Skin epidermis (tissue), 12 donors: ENCODE measurements around the gene GMEB2.

Experiments used
- H3K27ac ChIP-seq, 21 experiments: fragments of 200-600 bp; sonication (generic) in 11 of 21; one replicate each; pipeline ENCODE4 v1.5.0; 2020; ENCODE audit warnings: mild to moderate bottlenecking in 3 of 21, inconsistent platforms in 2 of 21, moderate library complexity in 2 of 21
- H3K4me3 ChIP-seq, 7 experiments: fragments of 200-600 bp; sonication (generic) in 2 of 7; one replicate each; pipeline ENCODE4 v1.5.0; 2020; ENCODE audit warnings: inconsistent platforms in 2 of 7, mild to moderate bottlenecking in 2 of 7, moderate library complexity in 1 of 7

Gene GMEB2

GRCh38 chr20:63596423-63596822 is 30.5 kb downstream of the GMEB2 start:
- Histone ChIP-seq H3K27ac (no peak overlapping the region), H3K4me3 (no peak overlapping the region)

- Histone ChIP-seq H3K27ac (no peak overlapping the region), H3K4me3 (no peak overlapping the region)
Observed at GRCh38 chr20:63595416-63596127, 31.3 kb downstream of the GMEB2 start.

- Histone ChIP-seq H3K4me3 (no peak overlapping the region), H3K27ac (peak overlapping the region in 11 of 21 experiments; percentile 29 to 75 (median 64))
Observed at GRCh38 chr20:63594043-63594561, 32.8 kb downstream of the GMEB2 start.

- H3K27ac ChIP-seq = no peak overlapping the region
Observed at GRCh38 chr20:63592661-63593060, 34.2 kb downstream of the GMEB2 start.

GRCh38 chr20:63591786-63592355 is 35.0 kb downstream of the GMEB2 start:
- Histone ChIP-seq H3K4me3 (no peak overlapping the region), H3K27ac (no peak overlapping the region)

More at GRCh38 chr20:63592661-63593060, 34.2 kb downstream of the GMEB2 start:
- no peak overlapping the region for H3K4me3 ChIP-seq

GRCh38 chr20:63591147-63591533 is 35.8 kb downstream of the GMEB2 start:
- Histone ChIP-seq H3K27ac (no peak overlapping the region), H3K4me3 (no peak overlapping the region)

- H3K4me3 ChIP-seq = no peak overlapping the region
- no peak overlapping the region for H3K27ac ChIP-seq
Observed at GRCh38 chr20:63590218-63591146, 36.4 kb downstream of the GMEB2 start.

- Histone ChIP-seq H3K27ac (no peak overlapping the region), H3K4me3 (no peak overlapping the region)
Observed at GRCh38 chr20:63589261-63590217, 37.4 kb downstream of the GMEB2 start.

GRCh38 chr20:63588641-63589041 is 38.3 kb downstream of the GMEB2 start:
- H3K4me3 ChIP-seq = no peak overlapping the region
- H3K27ac ChIP-seq = no peak overlapping the region

GRCh38 chr20:63587776-63588591 is 38.9 kb downstream of the GMEB2 start:
- no peak overlapping the region for H3K4me3 ChIP-seq
- no peak overlapping the region for H3K27ac ChIP-seq

- no peak overlapping the region for H3K4me3 ChIP-seq
- no peak overlapping the region for H3K27ac ChIP-seq
Observed at GRCh38 chr20:63587256-63587655, 39.6 kb downstream of the GMEB2 start.

GRCh38 chr20:63586797-63587196 is 40.1 kb downstream of the GMEB2 start:
- H3K27ac ChIP-seq = no peak overlapping the region
- no peak overlapping the region for H3K4me3 ChIP-seq

GRCh38 chr20:63585616-63586565 is 41.0 kb downstream of the GMEB2 start:
- Histone ChIP-seq H3K4me3 (no peak overlapping the region), H3K27ac (no peak overlapping the region)

GRCh38 chr20:63582382-63583063 is 44.4 kb downstream of the GMEB2 start:
- Histone ChIP-seq H3K27ac (no peak overlapping the region), H3K4me3 (no peak overlapping the region)

- Histone ChIP-seq H3K27ac (no peak overlapping the region), H3K4me3 (no peak overlapping the region)
Observed at GRCh38 chr20:63580796-63581461, 46.0 kb downstream of the GMEB2 start.

GRCh38 chr20:63579017-63579694 is 47.7 kb downstream of the GMEB2 start:
- no peak overlapping the region for H3K27ac ChIP-seq
- H3K4me3 ChIP-seq = no peak overlapping the region
